LHCN-M2 (cell line): Measurements from ENCODE around the gene CDK6. TPM values are rescaled to one million over a fixed set of nuclear protein-coding genes. Genes with fewer than 3 reads are reported as not detected.

Experiments
- DNase-seq: peaks from one replicate; pipeline ENCODE4 v3.0.0-alpha.2; 2012; ENCODE audit warnings: low read depth
- total RNA-seq: library from RNA; depleted of rRNA; stranded (reverse); fragments of >200 nt; gene quantifications from 2 replicates; pipeline ENCODE4 v1.2.3, GENCODE V29; 2014

The CDK6 gene
- total RNA-seq, 1 experiment from 2014 or later = 66.1 TPM

DNA sequence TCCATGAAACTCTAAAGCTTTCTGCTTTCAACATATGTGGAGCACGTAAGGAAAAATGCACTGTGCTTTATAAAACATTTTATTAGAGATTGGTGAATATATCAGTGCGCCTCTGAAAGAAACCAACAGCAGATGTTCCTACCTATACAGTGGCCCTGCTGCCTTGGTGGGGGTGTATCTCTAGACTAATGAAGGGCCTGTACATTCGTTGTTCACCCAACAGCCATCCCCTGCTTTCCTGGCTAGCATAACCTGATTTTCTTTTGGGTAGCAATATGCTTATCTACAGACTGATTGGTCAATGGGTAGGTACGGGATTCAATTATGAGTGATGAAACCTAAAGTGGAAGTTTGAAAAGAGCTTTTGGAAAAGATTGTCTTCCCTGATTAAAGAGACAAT, 126.5 kb downstream of the CDK6 start:
- no peak for DNase-seq

DNA sequence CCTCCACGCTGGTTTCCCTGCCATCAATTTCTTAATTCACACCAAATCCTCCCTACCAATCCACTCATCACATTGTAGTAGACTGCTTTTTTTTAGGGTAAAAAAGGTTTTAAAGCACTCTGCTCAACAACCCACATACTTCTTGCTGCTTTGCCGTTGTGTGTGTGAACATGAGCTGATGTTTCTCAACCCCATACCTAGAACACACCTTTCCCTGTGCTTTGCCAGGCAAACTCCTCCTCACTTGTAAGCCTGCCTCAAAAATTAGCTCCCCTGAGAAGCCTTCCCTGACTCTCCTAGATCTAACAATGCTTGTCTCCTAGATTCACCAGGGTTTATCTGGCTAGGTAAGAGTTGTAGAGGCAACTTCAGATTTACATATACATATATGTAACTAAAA, 127.2 kb downstream of the CDK6 start:
- DNase-seq = no peak

DNA sequence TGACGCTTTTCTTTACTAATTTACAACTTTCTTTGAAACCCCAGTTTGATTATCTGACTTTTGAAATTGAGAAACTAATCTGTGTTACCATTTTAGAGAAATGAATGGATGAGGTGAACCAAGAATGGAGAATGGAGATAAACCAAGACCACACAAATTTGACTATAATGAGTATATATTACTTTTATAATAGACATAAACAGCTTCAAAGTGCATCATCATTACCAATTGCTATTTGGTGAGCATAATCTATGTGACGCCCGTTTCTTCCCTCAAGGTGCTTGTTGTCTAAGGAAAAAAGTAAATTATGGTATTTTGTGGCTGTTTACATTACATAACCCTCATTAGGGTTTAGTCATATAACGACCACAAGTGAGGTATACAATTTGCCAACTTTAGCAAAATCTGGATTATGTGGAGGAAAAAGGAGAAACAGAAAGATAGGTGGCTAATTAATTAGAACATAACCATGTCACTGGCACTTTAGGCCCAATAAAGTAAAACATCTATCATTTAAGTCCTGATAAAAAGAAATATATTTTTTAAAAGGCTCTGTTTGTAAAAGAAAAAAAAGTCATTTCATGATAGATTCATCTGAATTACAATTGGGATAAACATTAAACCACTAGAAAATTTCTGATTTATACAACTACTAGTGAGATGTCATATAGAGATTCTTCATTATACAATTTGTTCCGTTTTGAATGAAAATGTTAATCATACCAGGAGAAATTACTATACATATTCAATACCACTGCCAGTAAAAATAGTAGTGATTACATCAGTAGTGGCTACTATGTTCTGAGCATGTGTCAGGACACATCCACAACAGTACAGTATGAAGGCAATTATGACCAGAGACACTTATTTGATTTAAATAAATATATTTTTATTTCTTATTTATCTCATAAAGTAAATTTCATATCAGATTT, 128.0 kb downstream of the CDK6 start:
- DNase-seq = no peak

DNA sequence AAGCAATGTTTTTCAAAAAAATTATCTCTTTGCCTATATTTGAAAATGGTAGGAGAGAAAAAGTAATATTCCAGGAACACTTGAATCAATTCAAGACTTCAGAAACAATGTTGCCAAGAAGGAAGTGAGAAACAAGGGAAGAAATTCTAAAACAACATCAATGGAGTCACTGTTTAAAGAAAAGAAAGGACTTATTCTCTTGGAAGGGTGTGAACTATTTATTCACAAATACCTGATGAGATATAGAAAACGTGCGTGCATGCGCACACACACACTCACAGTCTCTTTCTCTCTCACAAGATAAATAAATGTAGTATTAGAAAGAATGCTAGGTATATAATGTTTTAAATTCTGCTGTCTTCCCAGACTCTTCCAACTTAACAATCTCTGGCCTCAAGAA, 128.9 kb downstream of the CDK6 start:
- no peak for DNase-seq

DNA sequence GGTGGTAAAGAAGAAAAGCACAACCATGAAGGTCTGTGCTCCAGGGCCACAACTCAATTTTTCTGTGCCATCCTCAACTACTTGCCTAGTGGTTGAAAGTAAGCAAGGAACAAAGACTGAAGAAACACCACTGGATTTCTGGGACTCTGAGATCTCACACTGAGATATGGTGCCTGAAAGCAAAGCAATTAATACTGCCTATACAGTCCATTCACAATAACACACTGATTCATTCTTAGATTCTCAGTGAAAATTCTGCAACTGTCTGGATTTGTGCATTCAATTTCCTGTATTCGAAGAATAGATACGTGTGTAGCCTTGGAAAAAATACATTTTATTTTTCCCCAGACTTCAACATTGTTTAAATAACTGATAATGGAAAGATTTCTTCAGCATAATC, 129.8 kb downstream of the CDK6 start:
- no peak for DNase-seq

DNA sequence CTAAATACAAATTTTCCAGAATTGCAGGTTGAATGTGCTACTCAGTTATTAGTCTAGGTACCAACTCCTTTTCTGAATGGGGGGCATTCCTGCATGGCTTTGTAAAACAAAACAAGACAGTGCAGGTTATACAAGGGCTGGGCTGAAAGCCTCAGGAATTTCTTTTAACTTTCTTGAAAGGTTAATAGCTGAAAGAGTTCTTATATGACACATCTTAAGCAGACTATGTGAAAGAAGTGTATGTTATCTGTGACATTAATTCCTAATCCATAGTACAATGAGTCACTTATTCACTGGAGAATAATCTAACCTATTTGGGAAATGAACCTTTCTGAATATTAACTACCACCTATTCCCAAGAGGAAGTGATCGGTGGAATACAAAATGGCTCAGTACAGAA, 130.5 kb downstream of the CDK6 start:
- no peak for DNase-seq

DNA sequence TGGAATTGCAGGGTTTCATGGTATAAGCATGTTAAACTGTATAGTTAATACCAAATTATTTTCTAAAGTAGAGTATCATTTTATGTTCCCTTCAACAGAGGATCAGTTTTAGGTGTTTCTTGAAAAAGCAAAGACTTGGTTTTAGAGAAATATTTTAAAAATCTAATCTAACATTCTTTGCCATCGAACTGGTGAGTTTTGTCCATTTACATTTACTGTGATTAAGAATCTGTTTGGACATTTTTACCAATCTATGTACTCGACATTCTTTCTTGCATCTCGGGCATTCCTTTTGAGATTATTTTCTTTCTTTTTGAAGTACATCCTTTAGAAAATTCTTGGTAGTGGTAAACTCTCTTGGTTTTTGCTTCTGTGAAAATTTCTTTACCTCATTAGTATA, 131.5 kb downstream of the CDK6 start:
- no peak for DNase-seq

DNA sequence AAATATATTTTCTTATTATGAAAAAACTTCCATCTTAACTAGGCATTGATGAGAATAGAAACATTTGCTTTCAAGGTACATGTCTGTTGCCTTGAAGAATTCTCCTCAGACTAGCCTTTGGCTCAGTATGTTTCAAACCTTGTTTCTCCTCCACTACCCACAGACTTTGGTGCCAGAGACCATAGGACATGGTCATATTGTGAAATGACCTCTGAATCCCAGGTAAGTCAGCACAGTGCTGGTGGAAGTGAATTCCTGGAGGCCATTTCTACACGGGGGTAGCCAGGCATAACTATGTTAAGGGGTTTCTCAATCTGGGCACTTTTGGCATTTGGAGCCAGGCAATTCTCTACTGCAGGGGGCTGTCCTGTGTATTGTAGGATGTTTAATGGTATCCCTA, 133.8 kb downstream of the CDK6 start:
- DNase-seq = no peak

DNA sequence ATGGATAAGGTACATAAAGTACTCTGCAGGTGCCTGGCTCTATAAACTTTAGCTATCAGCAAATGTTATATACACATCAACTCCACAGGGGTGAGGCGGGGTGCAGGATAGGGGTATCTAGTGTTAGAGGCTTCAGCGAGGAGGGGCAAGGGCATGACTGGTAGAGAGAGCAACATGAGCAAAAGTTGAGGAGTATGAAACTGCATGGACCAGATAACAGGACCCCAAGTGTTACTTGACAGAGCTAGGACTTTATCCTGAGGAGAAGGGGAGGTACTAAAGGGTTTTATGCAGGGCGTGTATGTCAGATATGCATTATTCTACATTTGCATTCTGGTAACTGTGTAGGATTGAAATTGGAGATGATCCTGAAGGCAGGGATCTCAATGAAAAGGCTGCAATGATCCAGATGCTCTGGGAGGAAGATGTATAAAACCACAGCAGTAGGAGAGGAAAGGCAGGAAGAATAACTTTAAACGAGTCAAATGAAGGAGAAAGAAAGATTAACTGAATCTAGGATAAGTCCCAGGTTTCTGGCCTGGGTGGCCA, 136.3 kb downstream of the CDK6 start:
- no peak for DNase-seq

DNA sequence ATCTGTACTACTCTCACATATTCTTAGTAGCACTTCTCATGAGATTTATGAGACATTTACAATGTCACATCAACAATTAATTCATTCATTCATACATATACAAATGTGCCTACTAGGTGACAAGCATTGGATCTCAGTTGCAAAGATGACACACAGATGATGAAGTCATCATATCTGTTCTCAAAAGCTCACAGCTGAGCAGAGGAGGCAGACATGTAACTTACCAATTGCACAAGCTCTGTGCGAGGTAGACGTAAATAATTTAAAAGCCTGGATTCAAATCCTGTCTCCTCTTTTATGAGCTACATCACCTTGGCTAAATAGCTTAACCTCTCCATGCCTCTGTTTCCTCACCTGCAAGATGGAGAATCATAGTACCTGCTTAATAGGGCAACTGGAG, 136.8 kb downstream of the CDK6 start:
- peak; percentile 64 for DNase-seq

DNA sequence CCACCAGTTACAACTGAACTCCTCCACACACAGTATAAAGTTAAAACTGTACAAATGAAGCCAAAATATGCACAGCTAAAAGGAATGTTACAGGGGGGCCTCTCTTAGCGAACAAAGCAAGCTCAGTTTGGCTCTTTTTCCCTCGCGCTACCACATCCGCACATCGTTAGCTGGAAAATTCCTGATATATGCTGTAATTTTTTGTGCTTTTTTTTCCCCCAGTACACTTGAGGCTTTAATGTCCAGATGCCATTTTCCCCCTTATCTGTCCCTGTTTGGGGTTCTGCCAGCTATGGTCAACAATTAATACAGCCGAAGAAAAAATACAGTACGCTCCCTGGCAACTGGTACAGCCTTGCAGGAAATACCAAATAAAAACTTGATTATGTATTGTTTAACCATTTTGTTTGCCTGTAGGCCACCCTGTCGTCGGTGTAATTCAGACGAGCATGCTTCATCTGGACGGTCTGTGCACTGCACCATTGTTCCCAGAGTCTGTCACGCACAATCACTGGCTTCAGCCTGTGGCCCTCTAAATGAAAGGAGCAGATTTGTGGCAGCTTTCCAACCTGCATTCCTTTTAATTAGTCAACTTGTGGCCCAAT, 138.0 kb downstream of the CDK6 start:
- peak; percentile 94 for DNase-seq

DNA sequence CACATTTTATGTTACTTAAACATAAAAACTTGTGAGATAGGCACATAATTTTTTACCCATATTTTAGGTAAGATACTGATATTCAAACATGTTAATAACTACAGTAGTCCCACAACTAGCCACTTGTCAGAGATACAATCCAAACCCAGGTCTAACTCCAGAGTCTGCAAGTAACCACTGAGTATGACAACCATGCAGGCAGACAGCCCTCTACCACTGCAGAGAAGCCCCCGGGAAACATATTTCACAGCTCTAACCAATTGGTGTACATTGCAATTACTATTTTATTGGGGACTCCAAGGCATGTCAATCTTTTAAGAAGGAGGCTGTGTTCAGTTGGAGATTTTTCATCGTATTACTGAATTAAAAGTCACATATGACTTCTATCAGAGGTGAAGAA, 139.0 kb downstream of the CDK6 start:
- DNase-seq = peak; percentile 48

DNA sequence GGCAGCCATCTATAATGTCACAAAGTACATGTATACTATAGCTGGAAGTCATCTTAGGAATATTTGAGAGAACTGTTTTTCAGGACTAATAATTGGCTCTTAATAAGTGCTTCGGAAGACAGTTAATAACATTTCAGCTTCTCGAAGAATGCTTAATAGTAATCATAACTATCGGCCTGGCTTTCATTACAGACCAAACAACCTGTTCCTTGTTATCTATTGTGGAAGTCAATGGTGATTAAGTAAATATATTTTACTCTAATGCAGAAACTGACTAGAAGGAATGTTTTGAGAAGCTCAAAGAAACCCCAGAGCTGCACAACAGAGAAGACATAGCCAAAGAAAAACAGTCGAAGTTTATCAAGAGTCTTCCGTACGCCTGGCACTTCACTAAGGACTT, 139.4 kb downstream of the CDK6 start:
- no peak for DNase-seq

DNA sequence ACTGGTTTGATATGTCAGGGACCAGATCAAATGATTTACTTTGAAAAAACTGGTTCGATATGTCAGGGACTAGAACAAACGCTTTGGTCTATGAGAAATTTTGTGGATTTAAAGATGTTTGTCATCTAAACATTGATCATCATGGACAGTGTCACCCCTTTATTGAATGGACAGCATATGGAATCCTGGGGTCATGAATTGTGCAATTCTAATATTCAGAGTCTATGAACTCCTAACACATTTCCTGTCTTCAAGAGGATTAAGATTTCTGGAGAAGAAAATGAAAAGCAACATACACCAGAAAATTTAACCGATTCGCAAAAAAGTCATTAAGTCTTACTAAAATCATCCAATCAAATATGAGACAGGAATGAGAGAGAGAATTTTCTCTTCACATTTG, 139.8 kb downstream of the CDK6 start:
- DNase-seq = peak; percentile 25

DNA sequence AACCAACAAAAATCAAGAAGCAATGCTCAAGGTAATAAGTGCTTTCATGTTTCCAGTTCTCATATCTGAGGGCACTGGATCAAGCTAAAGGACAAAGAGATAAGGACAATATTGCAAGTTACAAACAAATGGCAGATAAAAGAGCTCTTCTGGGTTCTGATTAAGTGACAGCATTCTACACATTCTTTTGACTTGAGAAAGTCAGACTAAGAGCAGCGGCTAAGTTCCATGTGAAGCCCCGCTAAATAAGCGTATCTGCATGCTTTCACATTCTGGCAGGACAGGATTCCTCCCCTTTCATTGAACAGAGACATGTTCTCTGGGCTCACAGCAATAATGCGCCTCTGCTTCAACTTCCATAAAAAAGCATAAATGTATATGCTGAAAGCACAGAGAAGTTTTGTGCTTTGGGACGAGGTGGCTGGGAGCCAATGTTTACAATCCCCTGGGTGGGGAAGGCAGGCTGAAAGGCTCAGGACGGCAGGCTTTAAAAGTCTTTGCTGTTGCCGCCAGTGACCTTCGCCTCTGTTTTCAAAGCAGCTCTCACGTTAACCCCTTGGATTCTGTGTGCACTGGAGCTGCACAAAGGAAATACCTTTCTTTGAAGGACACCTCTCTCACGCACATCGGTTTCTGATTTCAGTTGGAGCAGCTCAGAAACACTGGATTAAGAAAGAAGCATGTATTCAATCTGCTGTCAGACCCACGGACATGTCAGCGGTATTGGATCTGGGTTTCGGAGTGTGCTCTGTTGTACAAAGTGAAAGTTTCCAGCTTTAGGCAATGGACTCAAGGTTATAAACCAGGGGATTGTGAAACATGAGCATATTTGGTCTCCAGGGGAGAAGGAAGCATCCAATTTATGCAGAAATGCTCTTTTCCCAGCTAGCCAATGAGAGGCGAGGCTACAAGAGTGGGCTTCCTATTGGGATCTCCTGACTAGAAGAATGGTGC, 140.8 kb downstream of the CDK6 start:
- peak; percentile 96 for DNase-seq

DNA sequence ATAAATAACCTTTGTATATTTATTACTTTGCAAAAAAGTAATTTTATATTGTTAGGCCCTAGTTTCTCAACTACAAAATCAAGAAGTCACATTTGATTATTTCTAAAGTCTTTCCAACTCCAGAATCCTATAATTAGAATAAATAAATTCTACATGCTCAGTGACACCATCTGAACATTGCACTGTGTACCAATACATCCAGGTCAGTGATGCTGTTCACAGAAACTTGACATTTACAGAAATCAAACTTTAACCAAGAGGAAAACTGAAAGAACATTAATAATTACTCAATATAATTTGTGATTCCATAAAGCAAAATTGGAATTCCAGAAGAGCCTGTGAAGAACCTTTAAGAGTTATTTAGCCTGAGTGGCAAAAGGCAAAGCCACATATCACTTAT, 142.2 kb downstream of the CDK6 start:
- DNase-seq = no peak

DNA sequence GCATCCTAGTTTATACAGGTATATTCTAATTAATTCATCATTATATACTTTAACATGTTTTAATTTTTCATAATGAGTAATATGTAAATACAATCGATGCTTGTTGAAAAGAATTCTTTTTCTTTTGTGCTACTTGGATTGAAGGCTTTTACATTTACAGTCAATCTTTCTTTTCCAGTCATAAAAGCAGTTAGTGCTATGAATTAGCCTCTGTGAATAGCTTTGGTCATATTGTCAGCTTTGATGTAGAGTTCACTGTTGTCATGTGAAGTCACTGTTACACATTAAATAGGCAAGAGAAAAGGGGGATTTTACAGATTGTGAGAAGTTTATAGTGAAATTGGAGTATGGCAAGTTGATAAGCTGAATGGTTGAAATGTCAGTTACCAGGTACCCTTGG, 142.9 kb downstream of the CDK6 start:
- DNase-seq = no peak

DNA sequence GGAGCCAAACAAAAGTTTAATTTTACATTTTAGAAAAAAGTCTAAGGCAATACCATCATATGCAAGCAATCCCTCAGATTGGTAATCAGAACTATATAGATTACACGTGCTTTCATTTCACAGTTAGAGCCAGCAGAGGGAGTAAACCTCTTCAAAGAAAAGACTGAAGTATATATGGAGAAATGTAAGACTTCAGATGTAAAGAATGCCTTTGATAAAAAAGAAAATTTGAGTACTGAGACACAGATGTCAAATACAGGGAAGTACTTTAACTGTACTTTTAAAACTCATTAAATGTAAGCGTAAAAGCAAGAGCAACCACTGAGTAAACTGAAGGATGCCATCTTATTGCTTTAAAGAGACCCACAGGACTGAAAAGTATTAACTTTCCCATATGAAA, 144.8 kb downstream of the CDK6 start:
- DNase-seq = peak; percentile 73

DNA sequence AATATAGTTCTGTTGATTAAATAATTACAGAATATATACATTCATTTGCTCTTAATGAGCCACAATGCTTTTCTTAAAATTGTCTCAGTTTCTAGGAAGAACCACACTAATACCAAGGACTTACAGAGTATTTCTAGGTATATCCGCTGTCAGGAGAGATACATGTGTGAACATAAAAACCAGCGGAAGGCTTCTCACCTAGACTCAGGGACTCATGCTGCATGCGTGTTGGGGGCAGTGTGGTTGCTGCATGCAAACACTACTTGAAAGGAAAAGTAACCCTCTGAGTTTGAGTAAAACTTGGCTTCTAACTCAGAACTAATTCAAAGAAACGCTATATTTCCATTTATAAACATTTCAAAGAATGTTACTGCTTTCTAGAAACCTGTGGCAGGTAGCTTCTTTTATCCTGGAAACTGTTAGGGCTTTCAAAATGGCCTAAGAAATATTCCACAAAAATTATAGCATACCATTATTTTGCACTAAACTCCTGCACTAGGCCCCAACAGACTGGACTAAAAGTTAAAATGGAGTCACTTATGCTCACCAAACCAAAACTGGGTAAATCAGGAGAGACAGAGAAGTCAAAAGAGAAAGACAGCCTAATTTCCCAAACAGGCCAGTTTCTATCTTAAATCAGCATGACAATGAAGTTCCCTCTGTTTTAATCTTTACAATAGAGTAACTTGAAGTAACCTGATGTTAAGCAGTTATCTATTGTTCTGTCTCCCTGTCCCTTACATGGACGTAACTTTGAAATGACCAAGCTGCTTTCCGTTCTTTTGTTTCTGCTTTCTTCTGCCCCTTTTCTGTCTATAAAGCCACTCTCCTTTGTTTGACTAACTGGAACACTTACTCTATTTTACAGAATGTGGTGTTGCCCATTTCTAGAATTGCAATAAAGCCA, 151.0 kb downstream of the CDK6 start:
- no peak for DNase-seq

DNA sequence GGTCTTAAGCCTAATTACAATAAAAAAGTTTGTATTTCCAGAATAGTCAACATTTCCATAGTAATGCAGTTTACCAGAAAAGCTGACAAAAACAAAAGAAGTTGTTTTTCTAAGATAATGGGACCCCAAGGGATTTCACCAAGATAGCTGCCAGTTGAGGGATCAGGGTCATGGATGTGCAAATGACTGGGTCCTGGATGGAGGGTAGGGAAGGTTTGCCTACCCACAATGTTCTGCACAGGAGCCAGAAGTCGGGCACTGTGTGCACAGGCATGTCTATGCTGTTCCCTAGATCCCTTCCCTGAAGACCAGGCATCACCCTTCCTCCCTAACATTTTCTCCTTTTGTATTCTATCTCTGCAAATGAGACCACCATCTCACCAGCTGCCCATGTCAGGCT, 152.1 kb downstream of the CDK6 start:
- no peak for DNase-seq
